GM10248 (cell line): Measurements from ENCODE around the gene ATXN7L3.

ENCODE experiments used
- CTCF ChIA-PET: fragments of 300-600 bp; sonication (Branson Sonifier 250); formaldehyde crosslinking; extraction: SDS; loops from one replicate; lab custom pipeline; 2021; ENCODE audit warnings: antibody characterized with exemption; lab: Yijun Ruan, JAX
- POLR2A ChIA-PET: fragments of 350-650 bp; sonication (Branson Sonifier 250); formaldehyde crosslinking; extraction: SDS; loops from one replicate; lab custom pipeline; 2020; ENCODE audit warnings: antibody characterized with exemption; lab: Yijun Ruan, JAX
- DNase-seq: peaks from one replicate; pipeline ENCODE4 v3.0.0; 2012; ENCODE audit errors: extremely low spot score
- CTCF ChIP-seq: IDR thresholded peaks from 2 replicates; pipeline ENCODE4 v1.5.1; 2012; ENCODE audit warnings: mild to moderate bottlenecking, low read depth; ENCODE audit errors: extremely low read depth, missing control alignments, control extremely low read depth

ATXN7L3 gene

GRCh38 chr17:44174427-44174826, 25.3 kb downstream of the ATXN7L3 start:
- TF ChIP-seq CTCF = no peak
- ChIA-PET POLR2A (no interaction called here), CTCF (interaction anchor here (8.5 kb wide), 1 partner anchor 10 kb away, joined by 47 read pairs; the partner anchor contains the start of gene TMUB2)
- no peak for DNase-seq

DNA sequence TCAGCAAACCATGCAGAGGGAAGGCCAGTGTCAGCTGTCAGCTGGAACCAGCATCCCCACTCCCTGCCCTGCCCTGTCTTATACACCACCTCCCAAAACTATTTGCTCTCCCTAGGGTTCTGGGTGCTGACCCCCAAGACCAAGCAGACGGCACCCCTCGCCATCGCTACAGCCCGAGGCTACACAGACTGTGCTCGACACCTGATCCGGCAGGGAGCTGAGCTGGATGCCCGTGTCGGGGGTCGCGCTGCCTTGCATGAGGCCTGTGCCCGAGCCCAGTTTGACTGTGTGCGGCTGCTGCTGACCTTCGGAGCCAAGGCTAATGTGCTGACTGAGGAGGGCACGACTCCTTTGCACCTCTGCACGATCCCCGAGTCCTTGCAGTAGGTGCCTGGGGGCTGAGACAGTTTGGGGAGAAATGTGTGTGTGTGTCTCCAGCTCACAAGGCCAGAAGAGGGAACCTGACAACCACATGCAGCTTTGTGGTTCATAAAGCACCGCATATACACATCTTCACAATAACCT, 27.7 kb downstream of the ATXN7L3 start:
- ChIA-PET CTCF (interaction anchor here (1.0 to 8.5 kb wide), 6 partner anchors 8 to 293 kb away, joined by 3 to 47 read pairs (median 4); partner anchors contain the start of gene TMUB2), POLR2A (interaction anchor here (1.2 to 1.3 kb wide), 2 partner anchors 24 to 97 kb away, joined by 3 read pairs; no protein-coding TSS in a partner anchor)
- no peak for TF ChIP-seq CTCF
- DNase-seq = no peak

DNA sequence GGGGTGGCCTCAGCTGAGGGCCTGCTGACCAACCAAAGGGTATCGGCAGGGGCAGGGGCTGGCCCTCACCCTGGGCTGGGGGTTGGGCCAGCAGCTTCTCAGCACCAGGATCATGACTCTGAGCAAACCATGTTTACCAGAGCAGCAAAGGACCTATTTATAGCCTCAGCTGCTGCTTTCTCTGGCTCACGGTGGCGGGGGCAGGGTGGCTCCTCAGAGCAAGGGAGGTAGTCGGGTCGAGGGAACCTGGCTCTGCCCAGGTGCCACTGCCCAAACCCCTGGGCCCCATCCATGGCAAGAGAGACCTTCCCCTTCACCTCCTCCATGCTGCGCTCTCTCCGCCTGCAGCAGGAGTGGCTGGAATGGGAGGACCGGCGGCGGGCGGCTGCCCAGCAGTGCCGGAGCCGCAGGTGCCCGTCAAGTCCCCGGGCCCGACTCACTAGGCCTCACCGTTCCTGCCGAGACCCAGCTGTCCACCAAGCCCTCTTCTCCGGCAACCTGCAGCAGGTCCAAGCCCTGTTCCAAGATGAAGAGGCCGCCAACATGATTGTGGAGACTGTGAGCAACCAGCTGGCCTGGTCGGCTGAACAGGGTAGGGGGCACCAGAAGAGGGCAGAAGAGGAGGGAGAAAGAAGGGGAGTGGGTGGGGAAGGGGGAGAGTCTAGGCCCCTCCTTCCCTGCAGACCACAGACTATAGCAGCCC, 29.0 kb downstream of the ATXN7L3 start, which contains the start of gene ASB16:
TSS of gene ASB16 (plus strand) at position 206 of the 703 bp plus-strand sequence. CDS start at position 292, 86 bp downstream.
- DNase-seq = no peak
- POLR2A ChIA-PET = interaction anchor here (0.5 to 1.2 kb wide), 2 partner anchors 22 to 28 kb away, joined by 3 to 7 read pairs; no protein-coding TSS in a partner anchor
- TF ChIP-seq CTCF = no peak
- CTCF ChIA-PET = interaction anchor here (0.6 to 8.5 kb wide), 3 partner anchors 14 to 129 kb away, joined by 3 to 47 read pairs (median 6); partner anchors contain the start of gene TMUB2

GRCh38 chr17:44170135-44170498, 29.6 kb downstream of the ATXN7L3 start:
- no peak for TF ChIP-seq CTCF
- no peak for DNase-seq
- ChIA-PET POLR2A (no interaction called here), CTCF (interaction anchor here (1.4 to 8.5 kb wide), 2 partner anchors 15 to 44 kb away, joined by 3 to 47 read pairs; partner anchors contain the start of gene TMUB2)

GRCh38 chr17:44167181-44167861, 32.4 kb downstream of the ATXN7L3 start:
- ChIA-PET POLR2A (no interaction called here), CTCF (interaction anchor here (1.2 to 8.5 kb wide), 9 partner anchors 8 to 224 kb away, joined by 3 to 47 read pairs (median 9); partner anchors contain the start of genes HDAC5, PPY and TMUB2)
- DNase-seq = no peak
- no peak for TF ChIP-seq CTCF

GRCh38 chr17:44164476-44164875, 35.2 kb downstream of the ATXN7L3 start:
- no peak for TF ChIP-seq CTCF
- ChIA-PET POLR2A (interaction anchor here (0.7 kb wide), 1 partner anchor 22 kb away, joined by 7 read pairs; the partner anchor contains the start of gene TMUB2), CTCF (interaction anchor here (1.4 kb wide), 1 partner anchor 8 kb away, joined by 3 read pairs; no protein-coding TSS in a partner anchor)
- DNase-seq = no peak
